ENCODE results near the gene MRPS2. TPM values are rescaled to one million over a fixed set of nuclear protein-coding genes. Genes with fewer than 3 reads are reported as not detected.
A peak's percentile ranks its signal among the peaks of the same experiment; 100 is the strongest.

The MRPS2 gene
- total and polyA plus RNA-seq, 9 of the 15 experiments (the other 6 are each of a cell fraction or from before 2014, with no cell fraction given), result 8.0 to 167 (median 81.3) TPM

DNA sequence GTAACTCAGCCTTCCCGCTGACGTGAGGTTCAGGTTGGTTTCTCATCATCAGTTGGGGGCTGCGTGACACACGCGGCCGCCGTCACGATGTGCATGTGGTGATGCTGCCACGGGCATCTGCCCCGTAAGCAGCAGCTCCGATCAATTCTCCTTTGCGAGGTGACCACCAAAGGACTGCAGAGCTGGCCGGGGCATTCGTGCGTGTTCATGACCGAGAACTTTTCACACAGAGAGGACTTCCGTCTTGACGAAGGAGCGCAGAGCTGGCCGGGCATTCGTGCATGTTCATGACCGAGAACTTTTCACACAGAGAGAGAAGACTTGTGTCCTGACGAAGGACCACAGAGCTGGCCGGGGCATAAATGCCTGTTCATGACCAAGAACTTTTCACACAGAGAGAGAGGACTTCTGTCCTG lies 16.9 kb downstream of the MRPS2 start:
- POLR2A ChIA-PET, result interaction anchor here (1.1 kb wide), 2 partner anchors 12 to 13 kb away, joined by 3 to 4 read pairs; no protein-coding TSS in a partner anchor
- CTCF ChIA-PET (ENCODE audit: low intra/inter-chr PET ratio), result no interaction called here
- Histone ChIP-seq H3K4me3 (no peak overlapping the region), H3K9me1 (ENCODE audit: control insufficient read depth, insufficient read depth, low read length) (no peaks in the 10 kb centered on the region), H3K4me1 (replicated peaks in 1 of 2; ENCODE audit: control insufficient read depth in 2 of 2, insufficient read depth in 2 of 2, low read length in 2 of 2) (peaks cover 5 to 22% of the 10 kb centered on the region in 2 experiments; a peak in 4 of 5 replicates), H3K4me2 (ENCODE audit: insufficient read depth, low read length) (no peak overlapping the region), H3K9ac (ENCODE audit: insufficient read depth in 1 of 2, low read depth in 2 of 2, low read length in 2 of 2) (no peak overlapping the region), H3K9me3 (replicated peaks; ENCODE audit: control insufficient read depth, insufficient read depth, low read depth, low read length) (no peaks in the 10 kb centered on the region), H2AFZ (ENCODE audit: low read depth, low read length) (peak overlapping the region; percentile 4; the same call in 1 of the 2 replicates), H3K27me3 (ENCODE audit: control insufficient read depth in 2 of 2, insufficient read depth in 2 of 2, low read length in 2 of 2) (0 out of 5 replicates have a peak, but pooled peaks cover 0 to 2% of the 10 kb centered on the region in 2 experiments), H4K20me1 (replicated peaks; ENCODE audit: control insufficient read depth, insufficient read depth, low read length) (no peaks in the 10 kb centered on the region), H3K36me3 (ENCODE audit: control insufficient read depth, insufficient read depth, low read length) (no peaks in the 10 kb centered on the region), H3K27ac (ENCODE audit: extremely low read depth, low read depth, low read length) (no peak overlapping the region), H3K79me2 (ENCODE audit: control insufficient read depth, insufficient read depth, low read length) (no peaks in the 10 kb centered on the region)
- ATAC-seq (no peak), FAIRE-seq (no peak), DNase-seq (ENCODE audit: extremely low read depth in 1 of 4, low spot score in 3 of 4) (no peak)
- BruUV-seq (replicated peaks), result no TSS peak
- 40% methylated on average over 19 of the region's 24 CpGs for WGBS (ENCODE audit: insufficient coverage, low coverage, missing lambda C conversion rate)
- in situ Hi-C loops (cut with MboI), result no loop called here
- no peak for TF ChIP-seq PTBP1 (IDR thresholded peaks at IDR 0.05; ENCODE audit: low read depth, low read length)
- TF ChIP-seq, protein P1, sequence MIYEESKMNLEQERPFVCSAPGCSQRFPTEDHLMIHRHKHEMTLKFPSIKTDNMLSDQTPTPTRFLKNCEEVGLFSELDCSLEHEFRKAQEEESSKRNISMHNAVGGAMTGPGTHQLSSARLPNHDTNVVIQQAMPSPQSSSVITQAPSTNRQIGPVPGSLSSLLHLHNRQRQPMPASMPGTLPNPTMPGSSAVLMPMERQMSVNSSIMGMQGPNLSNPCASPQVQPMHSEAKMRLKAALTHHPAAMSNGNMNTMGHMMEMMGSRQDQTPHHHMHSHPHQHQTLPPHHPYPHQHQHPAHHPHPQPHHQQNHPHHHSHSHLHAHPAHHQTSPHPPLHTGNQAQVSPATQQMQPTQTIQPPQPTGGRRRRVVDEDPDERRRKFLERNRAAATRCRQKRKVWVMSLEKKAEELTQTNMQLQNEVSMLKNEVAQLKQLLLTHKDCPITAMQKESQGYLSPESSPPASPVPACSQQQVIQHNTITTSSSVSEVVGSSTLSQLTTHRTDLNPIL (CRISPR knock-in tag; IDR thresholded peaks at IDR 0.05), result no peak
- TF ChIP-seq, protein P2, sequence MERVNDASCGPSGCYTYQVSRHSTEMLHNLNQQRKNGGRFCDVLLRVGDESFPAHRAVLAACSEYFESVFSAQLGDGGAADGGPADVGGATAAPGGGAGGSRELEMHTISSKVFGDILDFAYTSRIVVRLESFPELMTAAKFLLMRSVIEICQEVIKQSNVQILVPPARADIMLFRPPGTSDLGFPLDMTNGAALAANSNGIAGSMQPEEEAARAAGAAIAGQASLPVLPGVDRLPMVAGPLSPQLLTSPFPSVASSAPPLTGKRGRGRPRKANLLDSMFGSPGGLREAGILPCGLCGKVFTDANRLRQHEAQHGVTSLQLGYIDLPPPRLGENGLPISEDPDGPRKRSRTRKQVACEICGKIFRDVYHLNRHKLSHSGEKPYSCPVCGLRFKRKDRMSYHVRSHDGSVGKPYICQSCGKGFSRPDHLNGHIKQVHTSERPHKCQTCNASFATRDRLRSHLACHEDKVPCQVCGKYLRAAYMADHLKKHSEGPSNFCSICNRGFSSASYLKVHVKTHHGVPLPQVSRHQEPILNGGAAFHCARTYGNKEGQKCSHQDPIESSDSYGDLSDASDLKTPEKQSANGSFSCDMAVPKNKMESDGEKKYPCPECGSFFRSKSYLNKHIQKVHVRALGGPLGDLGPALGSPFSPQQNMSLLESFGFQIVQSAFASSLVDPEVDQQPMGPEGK (CRISPR knock-in tag; IDR thresholded peaks at IDR 0.05; ENCODE audit: borderline replicate concordance), result no peak
- no peak for TF ChIP-seq ZNF551 (CRISPR knock-in tag; IDR thresholded peaks at IDR 0.05)
- no peak for TF ChIP-seq CBFB (CRISPR knock-in tag; IDR thresholded peaks at IDR 0.05)
- TF ChIP-seq ARID3A (IDR thresholded peaks at IDR 0.05; ENCODE audit: borderline replicate concordance, low read depth, low read length), result no peak
- intact Hi-C loops (cut with micrococcal nuclease), result no loop called here
